IMR-90 (cell line): ENCODE data around the gene FOXO4. TPM values are rescaled to one million over a fixed set of nuclear protein-coding genes. Genes with fewer than 3 reads are reported as not detected.

Source experiments
- ATAC-seq: fragments of 200-7000 bp; cut with Tn5 transposase; 2 replicates; pipeline ENCODE4 v1.9.1; 2020; ENCODE audit warnings: low read depth, mild to moderate bottlenecking, moderate library complexity
- BruUV-seq: library from RNA; stranded (reverse); fragments of 400-500 nt; replicated peaks from 2 replicates; lab custom pipeline; 2021; lab: Mats Ljungman, UMichigan
- CTCF ChIA-PET: fragments of 300-600 bp; formaldehyde crosslinking; extraction: SDS; loops from one replicate; lab custom pipeline; 2021; ENCODE audit warnings: antibody characterized with exemption; lab: Yijun Ruan, JAX
- POLR2A ChIA-PET: fragments of 300-600 bp; sonication (Branson Sonifier 250); formaldehyde crosslinking; loops from one replicate; lab custom pipeline; 2022; ENCODE audit warnings: antibody characterized with exemption; ENCODE audit not compliant: unreplicated experiment; lab: Charles Lee
- DNase-seq: peaks from one replicate; pipeline ENCODE4 v3.0.0; 2013
- H2AFZ ChIP-seq: replicated peaks from 2 replicates; pipeline ENCODE3; 2013; ENCODE audit warnings: low read length, mild to moderate bottlenecking; ENCODE audit not compliant: poor library complexity
- H2AK5ac ChIP-seq: 2 replicates; pipeline ENCODE4 v1.6.1; 2013; ENCODE audit warnings: low read depth, low read length, inconsistent platforms
- H2AK9ac ChIP-seq: replicated peaks from 2 replicates; pipeline ENCODE3; 2013; ENCODE audit warnings: mild to moderate bottlenecking, low read depth, low read length, moderate library complexity; ENCODE audit not compliant: poor library complexity
- H2BK120ac ChIP-seq: 2 replicates; pipeline ENCODE4 v1.6.1; 2013; ENCODE audit warnings: low read depth, low read length, inconsistent platforms
- H2BK15ac ChIP-seq: 3 replicates; pipeline ENCODE4 v1.6.1; 2013; ENCODE audit warnings: low read depth, low read length, inconsistent platforms
- H2BK20ac ChIP-seq: 2 replicates; pipeline ENCODE4 v1.6.1; 2013; ENCODE audit warnings: low read depth, mild to moderate bottlenecking, inconsistent platforms, low read length, moderate library complexity
- H2BK5ac ChIP-seq: 2 replicates; pipeline ENCODE4 v1.6.1; 2013; ENCODE audit warnings: mild to moderate bottlenecking, low read depth, low read length, inconsistent platforms; ENCODE audit not compliant: poor library complexity, severe bottlenecking
- H3K14ac ChIP-seq: replicated peaks from 2 replicates; pipeline ENCODE4 v1.6.1; 2013; ENCODE audit warnings: low read depth, low read length, inconsistent platforms
- H3K18ac ChIP-seq: 2 replicates; pipeline ENCODE4 v1.6.1; 2013; ENCODE audit warnings: low read depth, low read length, control low read depth
- H3K23ac ChIP-seq: 2 replicates; pipeline ENCODE4 v1.6.1; 2013; ENCODE audit warnings: low read depth, low read length, inconsistent platforms
- H3K27ac ChIP-seq: 2 replicates; pipeline ENCODE4 v1.5.1; 2013; ENCODE audit warnings: mild to moderate bottlenecking, control low read depth, low read length; ENCODE audit not compliant: insufficient read depth
- H3K27me3 ChIP-seq: 2 replicates; pipeline ENCODE4 v1.6.1; 2013; ENCODE audit warnings: low read length; ENCODE audit not compliant: control insufficient read depth, insufficient read depth
- H3K36me3 ChIP-seq: 2 replicates; pipeline ENCODE4 v1.6.1; 2013; ENCODE audit warnings: low read length, mixed read lengths; ENCODE audit not compliant: control insufficient read depth, insufficient read depth
- H3K4ac ChIP-seq: 2 replicates; pipeline ENCODE4 v1.6.1; 2013; ENCODE audit warnings: low read depth, low read length, inconsistent platforms
- H3K4me1 ChIP-seq: 2 replicates; pipeline ENCODE4 v1.6.1; 2013; ENCODE audit warnings: low read length, mixed read lengths; ENCODE audit not compliant: control insufficient read depth, insufficient read depth
- H3K4me2 ChIP-seq: 2 replicates; pipeline ENCODE4 v1.6.1; 2013; ENCODE audit warnings: low read depth, mild to moderate bottlenecking, control low read depth, low read length, moderate library complexity
- H3K4me3 ChIP-seq: 2 replicates; pipeline ENCODE4 v1.5.1; 2013; ENCODE audit warnings: low read depth, mild to moderate bottlenecking, control low read depth, low read length, moderate library complexity; ENCODE audit not compliant: insufficient read depth
- H3K56ac ChIP-seq: 2 replicates; pipeline ENCODE4 v1.6.1; 2013; ENCODE audit warnings: low read length, inconsistent platforms; ENCODE audit not compliant: insufficient read depth; ENCODE audit errors: extremely low read depth
- H3K79me1 ChIP-seq, 2 experiments: 2 replicates each; pipeline ENCODE4 v1.6.1; 2013; ENCODE audit warnings: low read length in 2 of 2, inconsistent platforms in 1 of 2, low read depth in 1 of 2
- H3K9ac ChIP-seq: 2 replicates; pipeline ENCODE4 v1.6.1; 2013; ENCODE audit warnings: low read depth, low read length, control low read depth
- H3K9me1 ChIP-seq: 2 replicates; pipeline ENCODE4 v1.6.1; 2013; ENCODE audit warnings: low read length, inconsistent platforms; ENCODE audit not compliant: insufficient read depth
- H3K9me3 ChIP-seq: 2 replicates; pipeline ENCODE4 v1.6.1; 2013; ENCODE audit warnings: low read length; ENCODE audit not compliant: control insufficient read depth, insufficient read depth
- H4K20me1 ChIP-seq: 2 replicates; pipeline ENCODE4 v1.6.1; 2013; ENCODE audit warnings: low read length, inconsistent platforms; ENCODE audit not compliant: insufficient read depth
- H4K5ac ChIP-seq: 2 replicates; pipeline ENCODE4 v1.6.1; 2013; ENCODE audit warnings: mild to moderate bottlenecking, low read depth, low read length, control low read depth
- H4K8ac ChIP-seq, 2 experiments: 2 replicates each; pipeline ENCODE4 v1.6.1; 2013; ENCODE audit warnings: low read depth in 2 of 2, low read length in 2 of 2, control low read depth in 1 of 2, inconsistent platforms in 1 of 2
- H4K91ac ChIP-seq: 2 replicates; pipeline ENCODE4 v1.6.1; 2013; ENCODE audit warnings: low read depth, low read length, inconsistent platforms; ENCODE audit not compliant: insufficient read depth
- CEBPB ChIP-seq: IDR thresholded peaks from 2 replicates; pipeline ENCODE4 v1.6.1; 2012; ENCODE audit warnings: low read depth, low read length, improper control_type of control experiment
- ELK1 ChIP-seq: fragments of 150-350 bp; IDR thresholded peaks from 2 replicates; pipeline ENCODE4 v1.6.1; 2016; ENCODE audit warnings: low read depth, mild to moderate bottlenecking, low read length, moderate library complexity, borderline replicate concordance
- MAFK ChIP-seq: IDR thresholded peaks from 2 replicates; pipeline ENCODE4 v1.6.1; 2012; ENCODE audit warnings: low read depth, low read length, improper control_type of control experiment
- NFE2L2 ChIP-seq: fragments of 150-350 bp; IDR thresholded peaks from 2 replicates; pipeline ENCODE4 v1.6.1; 2016; ENCODE audit warnings: low read depth, mild to moderate bottlenecking, low read length
- dilution Hi-C: fragments of 300-500 bp; cut with HindIII; formaldehyde crosslinking; loops from one replicate; pipeline ENCODE4 v1.14.3; 2018; ENCODE audit warnings: low sequenced_read_pairs; ENCODE audit not compliant: unreplicated experiment
- in situ Hi-C: fragments of 300-500 bp; cut with MboI; formaldehyde crosslinking; loops from 3 replicates; pipeline ENCODE4 v1.14.3; 2019; ENCODE audit warnings: low sequenced_read_pairs, inconsistent platforms, mixed read lengths
- intact Hi-C: fragments of 100-400 bp; cut with micrococcal nuclease; formaldehyde crosslinking; loops from 2 replicates; pipeline ENCODE4 v1.10.0; 2022
- polyA plus RNA-seq, 3 experiments: library from polyadenylated mRNA; depleted of rRNA; stranded (reverse); fragments of >200 nt; gene quantifications; 2 replicates each; pipeline ENCODE4 v1.2.3, GENCODE V29; 2012; ENCODE audit warnings: low replicate concordance in 1 of 3
- total RNA-seq: library from RNA; depleted of rRNA; stranded (reverse); fragments of >200 nt; gene quantifications from 2 replicates; pipeline ENCODE4 v1.2.3, GENCODE V29; 2012

FOXO4 gene
- total and polyA plus RNA-seq, 2 of the 4 experiments (the other 2 are of a cell fraction): 2.0 to 2.6 TPM

- H2BK120ac ChIP-seq: no peak overlapping the region
- no peaks in the 10 kb centered on the region for H3K9me3 ChIP-seq
- H2AK9ac ChIP-seq: no peak overlapping the region
- no peak overlapping the region for H2AFZ ChIP-seq
- no peak overlapping the region for H4K8ac ChIP-seq
- H3K27ac ChIP-seq: no peak overlapping the region
- H3K18ac ChIP-seq: no peak overlapping the region; the same call in 1 of the 2 replicates
- no peak overlapping the region for H3K23ac ChIP-seq
- dilution Hi-C loops (no loop called here), intact Hi-C loops (no loop called here), in situ Hi-C loops (no loop called here)
- peaks cover 2% of the 10 kb centered on the region; the same call in 1 of the 2 replicates for H3K4me1 ChIP-seq
- H2AK5ac ChIP-seq: no peak overlapping the region
- H3K36me3 ChIP-seq: peaks cover 22% of the 10 kb centered on the region
- H2BK15ac ChIP-seq: no peak overlapping the region
- no peaks in the 10 kb centered on the region for H4K20me1 ChIP-seq
- no TSS peak for BruUV-seq
- H4K91ac ChIP-seq: no peak overlapping the region
- H2BK5ac ChIP-seq: peak overlapping the region; percentile 71
- peak; percentile 35 for ATAC-seq
- H3K79me1 ChIP-seq: peaks cover 3 to 4% of the 10 kb centered on the region in 2 experiments; a peak in 3 of 4 replicates
- peak; percentile 64 for DNase-seq
- no peak overlapping the region for H3K4me3 ChIP-seq
- H4K5ac ChIP-seq: no peak overlapping the region
- TF ChIP-seq CEBPB (peak; percentile 40; the same call in 1 of the 2 replicates), ELK1 (no peak), NFE2L2 (peak; percentile 83), MAFK (0 out of 2 replicates have a peak, but pooled peaks have one; percentile 19)
- no peak overlapping the region for H3K56ac ChIP-seq
- no peak overlapping the region for H3K14ac ChIP-seq
- no peaks in the 10 kb centered on the region for H3K9me1 ChIP-seq
- ChIA-PET POLR2A (no interaction called here), CTCF (interaction anchor here (1.0 kb wide), 1 partner anchor 19 kb away, joined by 3 read pairs; no protein-coding TSS in a partner anchor)
- H3K4me2 ChIP-seq: no peak overlapping the region
- no peak overlapping the region for H2BK20ac ChIP-seq
- H3K4ac ChIP-seq: no peak overlapping the region
- H3K9ac ChIP-seq: no peak overlapping the region
- H3K27me3 ChIP-seq: no peaks in the 10 kb centered on the region; the same call in 1 of the 2 replicates
Observed at GRCh38 chrX:71056867-71057266, 38.8 kb upstream of the FOXO4 start.
